Esophagus squamous epithelium (tissue), 4 donors: Measurements from ENCODE around the gene SEC24C.

Source experiments
- CTCF ChIP-seq, 6 experiments: fragments of 450-650 bp in 4 of 6; fragments of 200-600 bp in 2 of 6; sonication (generic) in 2 of 6; IDR thresholded peaks; one replicate each; pipeline ENCODE4 v1.5.1; 2016 to 2019; ENCODE audit warnings: antibody characterized with exemption in 6 of 6, mild to moderate bottlenecking in 4 of 6, moderate library complexity in 4 of 6
- POLR2A ChIP-seq, 4 donors: fragments of 450-650 bp; IDR thresholded peaks; one replicate each; pipeline ENCODE4 v1.6.1; 2017; ENCODE audit warnings: antibody characterized with exemption in 4 of 4, mild to moderate bottlenecking in 4 of 4, moderate library complexity in 3 of 4

- TF ChIP-seq CTCF (IDR thresholded peaks at IDR 0.05) (no peak), POLR2A (IDR thresholded peaks at IDR 0.05) (no peak)
These were observed 57.0 kb downstream of the SEC24C start for GRCh38 chr10:73801253-73801590.
